T-cell (primary cell): Measurements from ENCODE around the gene DCBLD1. TPM values are rescaled to one million over a fixed set of nuclear protein-coding genes. Genes with fewer than 3 reads are reported as not detected.

ENCODE experiments used
- ATAC-seq, 4 experiments: fragments of 200-7000 bp in 3 of 4; fragments of 150-1000 bp in 1 of 4; cut with Tn5 transposase; replicated peaks in 1 of 4; 1 replicate in 3 of 4; 2 replicates in 1 of 4; pipeline ENCODE4 v1.10.0; 2021; ENCODE audit warnings: moderate library complexity in 3 of 4, mild to moderate bottlenecking in 2 of 4, moderate number of reproducible peaks in 1 of 4
- CTCF ChIA-PET, 2 donors: fragments of 300-600 bp; sonication (Branson Sonifier 250); formaldehyde crosslinking; loops; one replicate each; lab custom pipeline; 2022; ENCODE audit warnings: antibody characterized with exemption in 2 of 2; lab: Charles Lee
- POLR2A ChIA-PET, 2 donors: fragments of 300-600 bp; sonication (Branson Sonifier 250); formaldehyde crosslinking; loops; one replicate each; lab custom pipeline; 2022; ENCODE audit warnings: antibody characterized with exemption in 2 of 2; lab: Charles Lee
- DNase-seq, 35 experiments: peaks; one replicate each; pipeline versions ENCODE4 v3.0.0 to v3.0.0-alpha.2; 2013 to 2023
- H3K27ac ChIP-seq: one replicate; pipeline ENCODE4 v1.5.1; 2013; ENCODE audit warnings: low read length
- H3K27me3 ChIP-seq, 2 experiments: replicated peaks in 1 of 2; 1 replicate in 1 of 2; 2 replicates in 1 of 2; pipeline versions ENCODE4 v1.6.1 to v1.7.0; 2013; ENCODE audit warnings: low read length in 1 of 2, mixed read lengths in 1 of 2; ENCODE audit not compliant: control insufficient read depth in 2 of 2, insufficient read depth in 2 of 2; ENCODE audit errors: extremely low read depth in 1 of 2
- H3K36me3 ChIP-seq, 2 donors: 1 replicate in 1 of 2; 2 replicates in 1 of 2; pipeline versions ENCODE4 v1.6.1 to v1.7.0; 2013; ENCODE audit warnings: low read length in 1 of 2; ENCODE audit not compliant: control insufficient read depth in 2 of 2, insufficient read depth in 1 of 2; ENCODE audit errors: extremely low read depth in 1 of 2
- H3K4me1 ChIP-seq, 2 experiments: 1 replicate in 1 of 2; 2 replicates in 1 of 2; pipeline versions ENCODE4 v1.6.1 to v1.7.0; 2013; ENCODE audit warnings: low read length in 2 of 2, mixed read lengths in 1 of 2; ENCODE audit not compliant: insufficient read depth in 2 of 2, control insufficient read depth in 1 of 2; ENCODE audit errors: extremely low read depth in 1 of 2
- H3K4me3 ChIP-seq, 2 donors: 1 replicate in 1 of 2; 2 replicates in 1 of 2; pipeline versions ENCODE4 v1.5.1 to v1.7.0; 2013; ENCODE audit warnings: mild to moderate bottlenecking in 2 of 2, low read length in 1 of 2, moderate library complexity in 1 of 2; ENCODE audit not compliant: control insufficient read depth in 1 of 2; ENCODE audit errors: extremely low read depth in 1 of 2
- H3K9me3 ChIP-seq: 2 replicates; pipeline ENCODE4 v1.7.0; 2013
- H3K27ac Mint-ChIP-seq, 2 donors: one replicate each; pipeline ENCODE4 v1.8.0; 2020 to 2021; ENCODE audit warnings: mild to moderate bottlenecking in 2 of 2, mixed read lengths in 2 of 2
- H3K27me3 Mint-ChIP-seq, 2 donors: one replicate each; pipeline ENCODE4 v1.8.0; 2021 to 2022; ENCODE audit warnings: mixed read lengths in 2 of 2
- H3K36me3 Mint-ChIP-seq: one replicate; pipeline ENCODE4 v1.8.0; 2021; ENCODE audit warnings: mixed read lengths
- H3K4me1 Mint-ChIP-seq, 3 donors: one replicate each; pipeline ENCODE4 v1.8.0; 2020 to 2022; ENCODE audit warnings: mixed read lengths in 3 of 3, mild to moderate bottlenecking in 1 of 3
- H3K4me3 Mint-ChIP-seq, 3 donors: one replicate each; pipeline ENCODE4 v1.8.0; 2020 to 2022; ENCODE audit warnings: mild to moderate bottlenecking in 3 of 3, mixed read lengths in 3 of 3, moderate library complexity in 3 of 3
- H3K9me3 Mint-ChIP-seq, 3 donors: one replicate each; pipeline ENCODE4 v1.8.0; 2020 to 2022; ENCODE audit warnings: mixed read lengths in 3 of 3
- WGBS: methylation state at CpG from one replicate; pipeline ENCODE4 v1.1.5; 2013; ENCODE audit warnings: missing lambda C conversion rate; ENCODE audit not compliant: insufficient coverage; 5-methylcytosine and 5-hydroxymethylcytosine counted together
- total RNA-seq, 35 experiments: library from RNA in 6 of 35; stranded (reverse) in 6 of 35; fragments of 120-200 nt in 1 of 35; gene quantifications; one replicate each; pipeline versions ENCODE4 v1.2.1 to v1.2.4 and lab custom pipeline; 2013 to 2026

Gene DCBLD1
- total RNA-seq, 5 donors from 2014 or later (not counting 1 experiment from before 2014, with no cell fraction given) = 2.2 to 7.3 (median 4.2) TPM

DNA sequence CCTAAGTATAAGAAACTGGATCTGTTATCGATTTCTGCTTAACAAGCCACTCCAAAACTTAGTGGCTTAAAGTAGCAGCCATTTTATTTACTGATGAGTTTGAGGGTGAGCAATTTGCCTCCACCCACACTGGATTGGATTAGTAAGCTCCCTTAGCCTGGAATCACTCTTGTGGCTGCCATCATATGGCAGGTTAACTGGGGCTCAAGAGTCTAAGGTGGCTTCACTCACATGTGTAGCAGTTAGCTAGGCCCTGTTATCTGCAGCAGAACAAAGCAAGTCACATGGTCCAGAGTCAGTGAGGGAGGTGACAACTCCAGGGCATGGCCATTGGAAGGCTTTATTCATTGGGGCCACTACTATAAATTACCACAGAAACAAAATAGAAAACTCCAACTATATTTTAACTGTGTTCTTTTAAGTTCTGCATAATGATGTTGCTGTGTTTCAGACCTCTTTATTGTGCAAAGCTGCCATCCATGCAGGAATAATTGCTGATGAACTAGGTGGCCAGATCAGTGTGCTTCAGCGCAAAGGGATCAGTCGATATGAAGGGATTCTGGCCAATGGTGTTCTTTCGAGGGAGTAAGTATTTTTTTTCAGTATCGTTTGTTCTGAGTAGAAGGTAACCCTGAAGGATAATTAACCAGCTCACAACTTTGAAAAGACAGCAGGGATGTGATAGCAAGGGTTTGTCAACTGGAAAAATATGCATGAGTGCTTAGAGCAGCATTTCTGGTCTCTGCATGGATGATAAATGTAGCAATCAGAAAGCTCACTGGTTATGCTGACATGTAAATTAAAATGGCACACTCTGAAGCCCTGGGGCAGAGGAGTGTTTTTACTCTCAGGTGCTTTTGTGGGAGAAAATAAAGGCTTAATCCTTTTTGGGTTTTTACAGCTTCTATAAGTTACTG lies 49.6 kb downstream of the DCBLD1 start:
- no peaks in the 10 kb centered on the region for H3K4me1 Mint-ChIP-seq
- ChIA-PET CTCF (no interaction called here), POLR2A (interaction anchor here in 1 of 2 donors (0.6 kb wide), 3 partner anchors 15 to 1475 kb away, joined by 3 to 5 read pairs (median 3); no protein-coding TSS in a partner anchor)
- no peaks in the 10 kb centered on the region for H3K36me3 Mint-ChIP-seq
- H3K4me3 ChIP-seq = no peak overlapping the region
- H3K4me1 ChIP-seq = no peaks in the 10 kb centered on the region
- H3K36me3 ChIP-seq = no peaks in the 10 kb centered on the region
- no peaks in the 10 kb centered on the region for H3K9me3 Mint-ChIP-seq
- WGBS = 100% methylated on average over 3 of the region's 5 CpGs
- H3K27me3 Mint-ChIP-seq = peaks cover 0 to 3% of the 10 kb centered on the region in 2 donors
- ATAC-seq (no peak), DNase-seq (no peak)
- H3K4me3 Mint-ChIP-seq = no peak overlapping the region
- no peak overlapping the region for H3K27ac ChIP-seq
- no peaks in the 10 kb centered on the region for H3K9me3 ChIP-seq
- peaks cover 0 to 3% of the 10 kb centered on the region in 2 experiments for H3K27me3 ChIP-seq
- H3K27ac Mint-ChIP-seq = no peak overlapping the region

DNA sequence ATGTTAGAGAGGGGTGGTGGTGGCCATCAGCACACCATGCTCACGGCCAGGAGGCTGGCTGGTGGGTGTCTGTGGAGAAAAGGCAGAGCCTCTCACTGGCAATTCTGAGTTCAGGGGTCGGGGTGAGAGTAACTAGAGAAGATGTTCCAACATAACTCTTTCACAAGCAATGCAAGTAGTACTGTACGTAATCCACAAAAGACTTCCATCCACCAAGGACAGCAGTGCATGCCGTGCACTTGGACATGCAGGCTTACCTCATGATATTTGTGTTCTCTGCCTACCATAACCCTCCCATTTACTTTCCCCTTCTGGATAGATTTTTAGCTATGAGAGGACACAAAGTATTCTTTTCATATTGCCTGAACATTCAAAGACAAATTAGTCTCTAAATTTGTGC lies 51.3 kb downstream of the DCBLD1 start:
- Mint-ChIP-seq H3K9me3 (no peaks in the 10 kb centered on the region), H3K4me1 (no peaks in the 10 kb centered on the region), H3K27ac (no peak overlapping the region), H3K4me3 (no peak overlapping the region), H3K27me3 (peaks cover 0 to 12% of the 10 kb centered on the region in 2 donors), H3K36me3 (no peaks in the 10 kb centered on the region)
- ChIA-PET POLR2A (no interaction called here), CTCF (no interaction called here)
- no CpG with 5 or more reads among the region's 4 CpGs for WGBS
- Histone ChIP-seq H3K36me3 (no peaks in the 10 kb centered on the region), H3K27me3 (peaks cover 0 to 3% of the 10 kb centered on the region in 2 experiments), H3K9me3 (no peaks in the 10 kb centered on the region), H3K27ac (no peak overlapping the region), H3K4me3 (no peak overlapping the region), H3K4me1 (no peaks in the 10 kb centered on the region)
- ATAC-seq (no peak), DNase-seq (no peak)

DNA sequence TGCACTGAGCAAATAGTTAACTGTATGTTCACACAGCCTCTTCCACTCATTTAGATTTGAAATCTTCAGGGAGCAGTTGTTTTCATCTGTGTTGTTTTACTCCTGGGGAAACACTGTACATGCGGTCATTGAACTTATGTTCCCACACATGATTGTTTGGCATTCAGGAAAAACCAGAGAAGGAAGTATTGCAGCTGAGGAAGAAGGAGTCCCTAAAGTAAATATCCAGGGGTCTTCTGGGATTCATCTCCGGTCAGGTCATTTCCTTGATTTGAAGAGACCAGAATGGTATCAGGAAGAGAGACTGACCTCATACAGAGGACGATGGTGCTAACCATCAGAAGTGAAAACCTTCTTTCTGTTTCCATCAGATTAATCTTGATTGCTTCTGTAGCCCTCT lies 52.5 kb downstream of the DCBLD1 start:
- no peaks in the 10 kb centered on the region for H3K4me1 Mint-ChIP-seq
- no peaks in the 10 kb centered on the region for H3K9me3 Mint-ChIP-seq
- Histone ChIP-seq H3K9me3 (no peaks in the 10 kb centered on the region), H3K4me3 (no peak overlapping the region), H3K27me3 (peaks cover 0 to under 1% of the 10 kb centered on the region in 2 experiments), H3K36me3 (no peaks in the 10 kb centered on the region), H3K27ac (no peak overlapping the region), H3K4me1 (no peaks in the 10 kb centered on the region)
- DNase-seq (no peak), ATAC-seq (no peak)
- H3K27me3 Mint-ChIP-seq = peaks cover 0 to 13% of the 10 kb centered on the region in 2 donors
- H3K36me3 Mint-ChIP-seq = no peaks in the 10 kb centered on the region
- H3K4me3 Mint-ChIP-seq = no peak overlapping the region
- ChIA-PET CTCF (no interaction called here), POLR2A (no interaction called here)
- H3K27ac Mint-ChIP-seq = no peak overlapping the region
- 100% methylated on average over 1 of the region's 3 CpGs for WGBS

- Mint-ChIP-seq H3K9me3 (no peaks in the 10 kb centered on the region), H3K4me1 (no peaks in the 10 kb centered on the region), H3K27ac (no peak overlapping the region), H3K27me3 (peaks cover 0 to 16% of the 10 kb centered on the region in 2 donors), H3K36me3 (no peaks in the 10 kb centered on the region), H3K4me3 (no peak overlapping the region)
- Histone ChIP-seq H3K27me3 (no peaks in the 10 kb centered on the region), H3K4me1 (no peaks in the 10 kb centered on the region), H3K27ac (no peak overlapping the region), H3K36me3 (no peaks in the 10 kb centered on the region), H3K9me3 (no peaks in the 10 kb centered on the region), H3K4me3 (no peak overlapping the region)
- DNase-seq (no peak), ATAC-seq (no peak)
- ChIA-PET CTCF (interaction anchor here in 1 of 2 donors (1.1 kb wide), 1 partner anchor 19 kb away, joined by 4 read pairs; no protein-coding TSS in a partner anchor), POLR2A (interaction anchor here in 1 of 2 donors (0.6 kb wide), 1 partner anchor 27 kb away, joined by 3 read pairs; no protein-coding TSS in a partner anchor)
- WGBS = 91% methylated on average over 2 of the region's 4 CpGs
These were observed 53.8 kb downstream of the DCBLD1 start for GRCh38 chr6:117536317-117536716.

GRCh38 chr6:117538615-117539014 lies 56.1 kb downstream of the DCBLD1 start:
- 92% methylated on average over 2 of the region's 9 CpGs for WGBS
- ChIA-PET CTCF (no interaction called here), POLR2A (no interaction called here)
- no peak overlapping the region for H3K27ac ChIP-seq
- H3K27ac Mint-ChIP-seq = no peak overlapping the region
- no peaks in the 10 kb centered on the region for H3K36me3 ChIP-seq
- no peaks in the 10 kb centered on the region for H3K9me3 ChIP-seq
- H3K27me3 ChIP-seq = no peaks in the 10 kb centered on the region
- H3K27me3 Mint-ChIP-seq = peaks cover 0 to 16% of the 10 kb centered on the region in 2 donors
- no peaks in the 10 kb centered on the region for H3K9me3 Mint-ChIP-seq
- H3K4me1 ChIP-seq = no peaks in the 10 kb centered on the region
- ATAC-seq (no peak), DNase-seq (no peak)
- H3K4me3 ChIP-seq = no peak overlapping the region
- H3K4me1 Mint-ChIP-seq = no peaks in the 10 kb centered on the region
- H3K4me3 Mint-ChIP-seq = no peak overlapping the region
- H3K36me3 Mint-ChIP-seq = no peaks in the 10 kb centered on the region

DNA sequence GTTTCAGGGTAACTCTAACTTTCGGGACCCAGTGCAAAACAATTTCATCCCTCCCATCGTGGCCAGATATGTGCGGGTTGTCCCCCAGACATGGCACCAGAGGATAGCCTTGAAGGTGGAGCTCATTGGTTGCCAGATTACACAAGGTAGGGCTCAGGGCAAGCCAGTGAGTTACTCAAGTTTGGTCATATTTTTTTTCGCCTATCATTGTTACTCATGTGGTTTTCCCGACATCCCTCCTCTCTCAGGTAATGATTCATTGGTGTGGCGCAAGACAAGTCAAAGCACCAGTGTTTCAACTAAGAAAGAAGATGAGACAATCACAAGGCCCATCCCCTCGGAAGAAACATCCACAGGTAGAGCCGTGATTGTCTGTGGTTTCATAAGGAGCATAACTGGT lies 58.2 kb downstream of the DCBLD1 start:
- no peak for DNase-seq
- no peaks in the 10 kb centered on the region for H3K9me3 ChIP-seq
- H3K27me3 ChIP-seq = no peaks in the 10 kb centered on the region
- Mint-ChIP-seq H3K36me3 (no peaks in the 10 kb centered on the region), H3K4me3 (no peak overlapping the region), H3K9me3 (no peaks in the 10 kb centered on the region), H3K4me1 (no peaks in the 10 kb centered on the region), H3K27ac (no peak overlapping the region), H3K27me3 (peaks cover 0 to 16% of the 10 kb centered on the region in 2 donors)
- no peak overlapping the region for H3K27ac ChIP-seq
- CTCF ChIA-PET = interaction anchor here in 1 of 2 donors (0.6 kb wide), 1 partner anchor 14 kb away, joined by 4 read pairs; no protein-coding TSS in a partner anchor
- 90% methylated on average over 3 of the region's 8 CpGs for WGBS
- no peak for ATAC-seq
- no peaks in the 10 kb centered on the region for H3K4me1 ChIP-seq
- POLR2A ChIA-PET = interaction anchor here in 1 of 2 donors (0.8 kb wide), 1 partner anchor 30 kb away, joined by 3 read pairs; no protein-coding TSS in a partner anchor
- no peak overlapping the region for H3K4me3 ChIP-seq
- H3K36me3 ChIP-seq = no peaks in the 10 kb centered on the region
